ENCODE measurements around the gene ERGIC1.
A peak's percentile ranks its signal among the peaks of the same experiment; 100 is the strongest.
"Not testable (repeated sequence)": the region's sequence is repeated elsewhere in the genome, so short reads cannot be mapped to it uniquely, and the experiment has no call there.

The ERGIC1 gene, protein sequence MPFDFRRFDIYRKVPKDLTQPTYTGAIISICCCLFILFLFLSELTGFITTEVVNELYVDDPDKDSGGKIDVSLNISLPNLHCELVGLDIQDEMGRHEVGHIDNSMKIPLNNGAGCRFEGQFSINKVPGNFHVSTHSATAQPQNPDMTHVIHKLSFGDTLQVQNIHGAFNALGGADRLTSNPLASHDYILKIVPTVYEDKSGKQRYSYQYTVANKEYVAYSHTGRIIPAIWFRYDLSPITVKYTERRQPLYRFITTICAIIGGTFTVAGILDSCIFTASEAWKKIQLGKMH

GRCh38 chr5:172833686-172834414 lies at the start of gene ERGIC1:
ERGIC1 (plus strand) TSS chr5:172834251; CDS start chr5:172834414, 163 bp downstream.
- peak; percentile 87 for DNase-seq (ENCODE audit: low spot score)

DNA sequence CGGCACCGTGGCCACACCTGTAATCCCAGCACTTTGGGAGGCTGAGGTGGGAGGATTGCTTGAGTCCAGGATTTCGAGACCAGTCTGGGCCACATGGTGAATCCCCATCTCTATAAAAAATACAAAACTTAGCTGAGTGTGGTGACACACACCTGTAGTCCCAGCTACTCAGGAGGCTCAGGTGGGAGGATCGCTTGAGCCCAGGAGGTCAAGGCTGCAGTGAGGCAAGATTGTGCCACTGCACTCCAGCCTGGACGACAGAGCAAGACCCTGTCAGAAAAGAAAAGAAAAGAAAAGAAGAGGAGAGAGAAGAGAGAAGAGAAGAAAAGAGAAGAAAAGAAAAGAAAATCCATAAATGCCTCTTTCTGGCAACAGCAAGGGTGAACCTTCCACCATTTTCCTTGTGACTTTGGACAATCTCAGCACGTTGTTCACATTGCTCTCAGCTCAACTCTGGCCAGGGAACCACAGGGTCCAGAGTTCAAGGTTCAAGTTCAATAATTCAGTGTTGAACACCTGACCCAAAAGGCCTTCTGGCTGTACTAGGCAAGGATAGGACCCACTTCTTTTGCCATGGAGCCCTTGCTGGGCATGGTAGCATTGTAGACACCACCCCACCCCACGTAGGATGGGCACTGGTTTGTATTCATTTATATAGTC lies 48.5 kb upstream of the ERGIC1 start:
- no peak for DNase-seq (ENCODE audit: low spot score)

- DNase-seq (ENCODE audit: low spot score) = no peak
Observed at GRCh38 chr5:172786736-172787462, 47.2 kb upstream of the ERGIC1 start.

GRCh38 chr5:172787538-172787937 lies 46.5 kb upstream of the ERGIC1 start:
- not testable (repeated sequence) for DNase-seq (ENCODE audit: low spot score)

DNA sequence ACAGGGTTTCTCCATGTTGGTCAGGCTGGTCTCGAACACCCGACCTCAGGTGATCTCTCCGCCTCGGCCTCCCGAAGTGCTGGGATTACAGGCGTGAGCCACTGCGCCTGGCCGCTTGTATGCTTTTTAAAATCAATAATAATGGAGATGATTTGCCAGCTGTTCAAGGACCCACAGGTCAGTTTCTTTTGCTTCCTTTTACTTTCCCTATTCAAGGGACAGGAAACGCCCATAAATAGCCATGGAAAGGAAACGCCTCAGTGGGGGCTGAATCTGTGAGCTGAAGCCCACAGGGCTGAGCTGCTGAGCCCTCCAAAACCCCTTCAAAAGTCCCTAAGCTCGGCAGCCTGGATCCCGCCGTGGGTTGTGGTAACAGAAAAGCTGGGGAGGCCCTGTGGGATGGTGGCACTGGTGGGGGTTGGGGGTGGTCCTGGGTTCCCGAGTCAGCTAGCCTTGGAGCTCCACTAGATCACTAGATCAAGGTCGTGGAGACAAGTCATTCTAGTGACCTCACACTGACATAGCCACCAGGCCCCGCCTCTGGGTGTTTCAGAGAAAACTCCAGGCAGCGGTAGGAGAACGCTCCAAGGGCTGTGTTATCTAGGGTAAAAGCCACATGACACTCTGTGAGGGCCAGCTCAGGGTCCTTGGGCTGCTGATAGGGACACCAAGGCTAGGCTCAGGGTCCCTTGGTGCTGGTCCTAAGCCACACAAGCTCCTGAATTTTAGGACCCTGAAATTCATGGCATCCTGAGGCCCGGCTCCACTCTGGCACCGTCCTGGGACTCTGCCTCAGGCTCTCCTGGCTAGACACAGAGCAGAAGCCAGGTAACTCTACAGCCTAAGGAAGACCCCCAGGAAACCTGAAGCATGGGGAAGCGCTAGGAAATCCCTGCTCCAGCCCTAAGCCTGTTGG lies 45.0 kb upstream of the ERGIC1 start:
- no peak for DNase-seq (ENCODE audit: low spot score)

GRCh38 chr5:172789687-172790495 lies 44.2 kb upstream of the ERGIC1 start:
- DNase-seq (ENCODE audit: low spot score) = no peak

DNA sequence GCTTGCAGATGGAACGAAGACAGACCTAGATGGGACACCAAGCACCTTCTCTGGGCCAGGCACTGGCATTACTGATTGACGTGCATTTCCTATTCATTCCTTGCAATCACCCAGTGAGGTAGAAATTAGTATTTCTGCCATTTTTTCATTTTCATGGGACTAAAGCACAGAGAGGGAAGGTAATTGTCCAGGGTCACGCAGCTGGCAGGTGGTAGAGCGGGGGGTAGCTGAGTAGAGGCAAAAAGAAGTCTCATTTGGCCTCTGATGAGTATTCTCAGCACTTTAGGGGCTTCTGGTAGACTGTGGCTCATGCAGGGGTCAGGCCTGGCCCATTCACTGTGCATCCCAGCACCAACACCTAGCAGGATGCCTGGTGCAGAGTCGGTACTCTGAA lies 43.6 kb upstream of the ERGIC1 start:
- DNase-seq (ENCODE audit: low spot score) = no peak

GRCh38 chr5:172791286-172791685 lies 42.8 kb upstream of the ERGIC1 start:
- no peak for DNase-seq (ENCODE audit: low spot score)

DNA sequence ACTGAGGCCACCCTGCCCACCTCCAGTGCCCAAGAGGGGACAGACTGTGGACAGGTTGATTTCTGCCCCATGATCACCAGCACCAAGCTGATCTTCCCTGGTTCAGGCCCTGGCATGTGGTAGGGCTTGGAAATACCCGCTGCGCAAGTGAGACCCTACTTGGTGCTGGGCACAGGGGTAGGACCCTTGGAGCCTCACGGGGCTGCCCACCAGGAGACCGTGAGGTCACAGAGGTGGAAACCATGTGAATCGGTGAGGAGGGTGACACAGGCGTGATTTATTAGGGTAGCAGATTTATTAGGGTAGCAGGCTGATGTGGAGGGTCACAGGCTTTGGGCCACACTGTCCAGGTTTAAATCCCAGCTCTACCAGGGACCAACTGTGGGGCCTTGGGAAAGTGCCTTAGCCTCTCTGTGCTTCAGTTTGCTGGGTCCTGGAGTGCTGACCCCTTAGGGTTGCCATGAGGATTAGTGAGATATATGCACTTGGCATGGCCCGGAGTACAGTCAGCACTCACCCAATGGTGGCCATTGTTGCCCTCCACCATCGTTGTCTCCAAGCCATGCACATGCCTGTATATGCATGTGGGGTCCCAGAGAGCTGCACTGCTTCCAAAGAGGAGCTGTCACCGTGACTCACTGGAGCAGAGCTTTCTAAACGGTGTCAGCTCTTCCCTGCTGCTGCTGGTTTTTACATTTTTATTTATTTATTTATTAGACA lies 42.2 kb upstream of the ERGIC1 start:
- DNase-seq (ENCODE audit: low spot score) = no peak

- no peak for DNase-seq (ENCODE audit: low spot score)
Observed at GRCh38 chr5:172792701-172793570, 41.1 kb upstream of the ERGIC1 start.

DNA sequence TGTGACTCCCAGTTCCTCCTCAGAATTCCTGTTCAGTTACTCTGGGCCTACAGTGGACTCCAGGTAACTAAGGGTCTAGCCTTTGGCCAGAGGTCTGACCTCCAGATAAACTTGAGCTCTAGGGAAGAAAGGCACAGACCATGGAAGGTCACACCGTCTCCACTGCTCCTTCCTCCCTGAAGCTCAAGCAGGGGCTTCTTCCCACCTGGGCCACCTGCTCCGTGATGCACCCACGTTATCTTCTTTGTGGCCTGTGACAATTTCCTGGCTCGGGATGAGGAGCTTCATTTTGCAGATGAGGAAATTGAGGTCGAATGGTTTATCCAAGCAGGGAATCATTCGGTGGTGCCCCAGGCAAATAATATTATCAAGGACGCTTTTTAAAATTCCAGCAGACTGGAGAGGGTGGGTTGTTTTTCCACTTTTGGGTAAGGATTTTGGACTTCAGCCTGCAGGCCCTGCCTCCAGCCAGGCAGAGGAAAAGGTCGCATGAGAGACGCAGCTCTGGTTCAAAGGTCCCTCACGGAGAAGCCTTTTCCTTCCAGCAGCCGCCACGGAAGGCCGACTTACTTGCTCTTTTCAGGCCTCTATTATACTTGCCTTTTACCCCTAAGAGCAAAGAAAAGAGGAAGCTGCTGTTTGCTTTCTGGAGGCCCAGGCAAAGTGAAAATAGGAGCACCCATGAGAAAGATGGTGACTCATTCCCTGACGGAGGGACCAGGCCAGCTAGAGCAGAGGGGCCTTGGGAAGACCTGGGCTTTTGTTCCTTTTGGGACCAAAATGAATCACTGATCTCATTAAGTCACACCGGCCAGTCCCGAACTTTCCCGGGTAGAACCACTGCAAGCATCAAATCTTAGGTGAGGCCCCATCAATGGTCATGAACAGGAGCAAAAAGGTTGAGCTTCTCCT lies 40.2 kb upstream of the ERGIC1 start:
- DNase-seq (ENCODE audit: low spot score) = no peak

DNA sequence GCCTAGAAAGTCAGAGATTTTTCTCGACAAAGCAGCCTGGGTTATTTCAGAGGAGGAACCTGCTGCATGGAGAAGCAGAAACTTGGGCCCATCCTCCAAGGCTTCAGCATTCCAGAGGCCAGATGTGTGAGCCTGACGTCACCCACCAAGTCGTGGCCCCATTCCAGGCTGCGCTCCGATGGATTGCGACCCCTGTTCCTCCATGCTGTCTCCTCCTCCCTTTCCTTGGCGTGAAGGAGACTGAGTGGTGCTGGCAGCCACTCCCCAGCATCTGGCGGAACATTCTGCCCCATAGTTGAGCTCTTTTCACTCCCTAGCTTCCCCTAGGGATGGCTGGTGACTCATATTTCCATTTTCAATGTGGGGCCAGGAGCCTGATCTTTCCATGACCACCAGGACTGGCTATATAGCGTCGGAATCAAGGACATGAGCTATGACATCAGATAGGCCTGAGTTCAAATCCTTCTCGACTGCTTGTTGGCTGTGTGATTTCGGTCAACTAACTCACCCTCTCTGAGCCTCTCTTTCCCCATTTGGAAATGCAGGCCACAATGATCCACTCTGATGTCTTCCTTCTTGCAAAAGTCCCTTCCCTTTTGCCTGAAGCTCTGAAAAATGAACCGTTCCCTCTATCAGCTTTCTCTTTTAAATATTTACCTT lies 38.6 kb upstream of the ERGIC1 start:
- DNase-seq (ENCODE audit: low spot score) = no peak

- DNase-seq (ENCODE audit: low spot score) = no peak
Observed at GRCh38 chr5:172796306-172796705, 37.7 kb upstream of the ERGIC1 start.

DNA sequence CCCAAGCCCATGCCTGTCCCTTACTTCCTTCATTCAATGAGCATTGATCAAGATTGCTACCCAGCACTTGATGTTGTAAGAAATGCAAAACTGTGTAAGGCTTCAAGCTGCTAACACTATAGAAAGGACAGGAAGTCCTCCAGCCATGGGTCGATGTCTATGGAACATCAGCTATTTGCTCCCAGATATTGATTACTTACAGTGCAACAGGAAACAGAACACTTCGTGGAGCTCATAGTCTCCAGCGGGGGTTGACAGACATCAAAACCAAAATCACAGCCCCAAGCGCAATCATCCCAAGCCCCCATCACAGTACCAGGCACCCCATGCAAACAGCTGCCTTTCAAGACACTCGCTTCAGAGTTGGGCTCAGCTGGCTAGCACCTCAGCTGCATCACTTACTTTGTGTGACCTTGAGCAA lies 36.3 kb upstream of the ERGIC1 start:
- no peak for DNase-seq (ENCODE audit: low spot score)

DNA sequence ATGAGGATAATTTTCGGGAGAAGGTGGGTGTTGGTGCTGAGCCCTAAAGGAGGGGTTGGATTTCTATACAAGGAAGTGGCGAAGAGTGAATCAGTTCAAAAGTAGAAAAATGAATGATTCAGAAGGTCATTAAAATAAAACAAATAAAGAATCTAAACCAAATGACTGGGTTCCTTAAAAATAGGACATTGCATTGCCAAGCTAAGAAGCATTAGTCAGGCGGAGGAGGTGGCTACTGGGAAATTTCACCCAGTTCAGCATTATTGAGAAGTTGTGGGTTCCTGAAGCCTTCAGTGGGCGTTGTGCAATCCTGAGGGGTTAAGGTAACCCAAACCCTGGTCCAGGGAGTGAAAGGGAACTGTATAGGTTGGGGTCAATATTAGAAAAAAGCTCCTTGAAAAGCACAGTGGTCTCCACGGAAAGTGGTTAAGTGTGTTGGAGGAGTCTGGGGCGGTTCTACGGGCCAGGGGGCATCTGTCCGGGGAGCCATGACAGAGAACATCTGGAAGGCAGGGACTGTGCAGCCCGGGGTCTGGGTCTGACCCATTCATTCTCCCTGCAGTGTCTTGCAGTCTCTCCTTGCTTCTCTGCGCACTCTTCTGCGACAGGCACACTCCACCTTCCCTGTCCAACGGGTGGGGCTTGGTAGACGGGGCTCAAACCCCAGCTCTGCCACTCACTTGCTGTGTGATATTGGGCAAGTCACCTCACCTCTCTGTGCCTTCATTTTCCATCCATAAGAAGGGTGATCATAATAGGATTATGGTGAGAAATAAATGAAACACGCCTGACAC lies 35.4 kb upstream of the ERGIC1 start:
- no peak for DNase-seq (ENCODE audit: low spot score)

DNA sequence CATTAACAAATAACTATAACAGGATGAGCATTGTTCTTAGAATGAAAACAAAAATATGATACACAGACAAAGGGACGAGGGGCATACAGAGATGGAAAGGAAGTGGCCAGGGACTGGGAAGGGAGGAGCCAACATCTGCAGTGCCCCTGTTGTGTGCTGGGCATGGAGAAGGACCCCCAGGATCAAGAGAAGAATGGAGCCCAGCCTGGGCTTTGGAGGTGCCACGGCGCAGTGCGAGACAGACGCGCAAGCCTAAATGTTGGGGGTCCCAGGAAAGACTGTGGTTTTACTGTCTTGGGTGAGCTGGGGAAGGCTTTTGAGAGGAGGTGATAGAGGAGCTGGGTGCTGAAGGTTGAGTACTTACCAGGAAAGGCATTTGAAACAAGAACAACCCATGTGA lies 34.6 kb upstream of the ERGIC1 start:
- DNase-seq (ENCODE audit: low spot score) = no peak
